Fibroblast of skin of left biceps (primary cell): ENCODE results near the gene SETD1B.
"Not testable (repeated sequence)": the region's sequence is repeated elsewhere in the genome, so short reads cannot be mapped to it uniquely, and the experiment has no call there.

Source experiments
- DNase-seq, 2 experiments: peaks; one replicate each; pipeline ENCODE4 v3.0.0-alpha.2; 2013; ENCODE audit warnings: low read depth in 2 of 2

Gene SETD1B

DNA sequence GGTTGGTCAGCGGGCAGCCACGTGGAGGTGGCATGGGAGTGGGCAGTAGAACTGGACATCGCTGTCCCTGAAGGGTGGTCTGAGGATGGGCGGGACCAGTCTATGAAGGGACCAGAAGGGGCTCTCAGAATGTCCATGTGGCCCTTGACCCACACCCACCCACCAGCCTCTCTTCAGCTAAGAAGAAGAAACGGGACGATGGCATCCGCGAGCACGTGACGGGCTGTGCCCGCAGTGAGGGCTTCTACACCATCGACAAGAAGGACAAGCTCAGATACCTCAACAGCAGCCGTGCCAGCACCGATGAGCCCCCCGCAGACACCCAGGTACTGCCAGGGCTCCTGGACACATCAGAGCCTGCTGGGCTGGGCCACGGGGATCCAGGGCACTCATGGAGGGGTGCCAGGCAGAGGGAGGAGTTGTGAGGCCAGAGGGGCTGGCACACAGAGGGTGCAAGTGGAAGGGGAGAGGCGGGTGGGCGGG lies 21.3 kb downstream of the SETD1B start:
- no peak for DNase-seq

DNA sequence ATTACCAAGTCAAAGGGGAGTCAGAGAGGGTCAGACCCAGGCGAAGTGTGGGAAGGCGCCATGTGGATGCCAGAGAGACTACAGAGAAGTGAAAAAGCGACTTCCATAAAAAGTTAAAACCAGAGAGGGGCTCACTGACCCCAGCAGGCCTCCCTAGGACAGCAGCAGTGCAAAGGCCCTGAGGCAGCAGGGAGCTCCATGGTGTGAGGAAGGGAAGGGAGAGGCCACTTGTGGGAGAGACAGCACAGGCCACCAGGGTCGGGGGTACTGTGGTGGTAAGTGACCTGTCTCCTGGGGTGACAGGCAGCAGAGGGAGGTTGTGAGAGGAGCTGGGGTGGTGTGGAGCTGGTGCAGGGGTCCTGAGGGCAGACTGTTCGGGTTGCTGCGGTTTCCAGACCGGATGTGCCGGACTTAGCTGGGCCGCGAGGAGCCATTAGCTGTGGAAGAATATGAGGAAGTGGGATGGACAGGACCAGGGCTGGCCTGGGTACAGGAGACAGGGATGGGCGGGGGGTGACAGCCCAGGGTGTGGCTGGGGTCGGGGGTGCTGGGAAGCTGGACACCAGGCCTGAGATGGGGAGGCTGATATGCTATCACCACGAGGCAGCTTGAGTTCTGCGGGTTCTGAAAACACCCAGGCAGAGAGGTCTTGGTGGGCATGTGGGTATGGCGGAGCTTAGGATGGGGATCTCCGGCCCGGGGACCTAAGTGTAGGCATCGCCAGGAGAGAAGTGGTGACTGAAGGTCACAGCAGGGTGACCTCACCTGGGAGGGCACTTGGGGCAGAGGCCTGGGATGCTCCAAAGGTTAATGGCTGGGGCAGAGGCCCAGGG lies 22.7 kb downstream of the SETD1B start:
- DNase-seq, result no peak

DNA sequence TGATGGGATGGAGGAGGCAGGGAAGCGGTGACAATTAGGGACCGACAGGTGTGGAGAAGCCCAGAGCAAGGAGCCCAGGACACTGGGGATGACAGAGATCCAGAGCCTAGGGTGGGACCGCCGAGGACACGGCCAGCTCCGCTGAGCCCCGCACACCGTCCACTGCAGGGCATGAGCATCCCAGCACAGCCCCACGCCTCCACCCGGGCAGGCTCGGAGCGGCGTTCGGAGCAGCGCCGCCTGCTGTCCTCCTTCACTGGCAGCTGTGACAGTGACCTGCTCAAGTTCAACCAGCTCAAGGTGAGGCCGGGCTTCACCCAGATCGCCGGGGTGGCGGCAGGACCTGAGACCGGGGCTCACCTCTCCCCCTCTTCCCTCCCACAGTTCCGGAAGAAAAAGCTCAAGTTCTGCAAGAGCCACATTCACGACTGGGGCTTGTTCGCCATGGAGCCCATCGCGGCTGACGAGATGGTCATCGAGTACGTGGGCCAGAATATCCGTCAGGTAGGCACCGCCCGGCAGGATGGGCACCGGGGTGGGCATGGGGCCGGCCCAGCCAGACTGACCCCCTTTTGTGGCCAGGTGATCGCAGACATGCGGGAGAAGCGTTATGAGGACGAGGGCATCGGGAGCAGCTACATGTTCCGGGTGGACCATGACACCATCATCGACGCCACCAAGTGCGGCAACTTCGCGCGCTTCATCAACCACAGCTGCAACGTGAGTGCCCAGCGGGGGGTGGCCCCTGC lies 23.7 kb downstream of the SETD1B start:
- no peak for DNase-seq

- DNase-seq, result no peak
These were observed 24.5 kb downstream of the SETD1B start for GRCh38 chr12:121828306-121828705.

- no peak for DNase-seq
These were observed 25.0 kb downstream of the SETD1B start for GRCh38 chr12:121828826-121829225.

- DNase-seq, result no peak
These were observed 25.6 kb downstream of the SETD1B start for GRCh38 chr12:121829250-121829918.

- no peak for DNase-seq
These were observed 26.3 kb downstream of the SETD1B start for GRCh38 chr12:121830134-121830533.

GRCh38 chr12:121830588-121831265 lies 26.9 kb downstream of the SETD1B start:
- no peak for DNase-seq

GRCh38 chr12:121831571-121832245 lies 27.9 kb downstream of the SETD1B start:
- DNase-seq, result no peak

DNA sequence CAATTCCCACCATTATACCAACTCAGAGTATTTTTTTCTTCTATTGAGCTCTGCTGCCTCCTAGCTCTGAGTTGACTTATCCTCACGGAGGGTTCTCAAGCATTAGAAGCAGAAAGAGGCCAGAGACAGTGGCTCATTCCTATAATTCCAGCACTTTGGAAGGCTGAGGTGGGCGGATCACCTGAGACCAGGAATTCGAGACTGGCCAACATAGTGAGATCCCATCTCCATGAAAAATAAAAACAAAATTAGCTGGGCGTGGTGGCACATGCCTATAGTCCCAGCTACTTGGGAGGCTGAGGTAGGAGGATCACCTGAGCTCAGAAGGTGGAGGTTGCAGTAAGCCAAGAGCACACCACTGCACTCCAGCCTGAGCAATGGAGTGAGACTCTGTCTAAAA lies 33.9 kb downstream of the SETD1B start:
- no peak for DNase-seq

DNA sequence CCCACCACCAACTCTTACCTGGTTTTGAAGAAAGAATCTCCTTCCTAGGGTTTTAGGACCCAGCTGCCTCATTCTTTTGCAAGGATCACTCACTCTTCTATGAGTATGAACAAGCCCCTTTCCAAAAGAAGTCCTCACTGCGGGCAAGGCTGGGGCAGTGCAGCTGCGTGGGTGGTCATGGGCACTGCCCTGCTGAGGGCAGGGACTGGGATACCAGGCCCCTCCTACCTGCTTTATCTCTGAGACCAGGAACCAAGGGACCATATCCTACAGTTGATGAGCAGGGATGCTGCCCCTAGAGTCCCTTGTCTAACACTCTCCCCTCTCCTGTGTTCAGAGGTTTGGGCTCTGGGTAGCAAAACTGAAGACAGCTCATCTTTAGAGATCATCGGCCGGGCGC lies 34.3 kb downstream of the SETD1B start:
- DNase-seq, result no peak

GRCh38 chr12:121839106-121839992 lies 35.5 kb downstream of the SETD1B start:
- DNase-seq, result peak; percentile 93

- no peak for DNase-seq
These were observed 36.4 kb downstream of the SETD1B start for GRCh38 chr12:121839993-121840761.

DNA sequence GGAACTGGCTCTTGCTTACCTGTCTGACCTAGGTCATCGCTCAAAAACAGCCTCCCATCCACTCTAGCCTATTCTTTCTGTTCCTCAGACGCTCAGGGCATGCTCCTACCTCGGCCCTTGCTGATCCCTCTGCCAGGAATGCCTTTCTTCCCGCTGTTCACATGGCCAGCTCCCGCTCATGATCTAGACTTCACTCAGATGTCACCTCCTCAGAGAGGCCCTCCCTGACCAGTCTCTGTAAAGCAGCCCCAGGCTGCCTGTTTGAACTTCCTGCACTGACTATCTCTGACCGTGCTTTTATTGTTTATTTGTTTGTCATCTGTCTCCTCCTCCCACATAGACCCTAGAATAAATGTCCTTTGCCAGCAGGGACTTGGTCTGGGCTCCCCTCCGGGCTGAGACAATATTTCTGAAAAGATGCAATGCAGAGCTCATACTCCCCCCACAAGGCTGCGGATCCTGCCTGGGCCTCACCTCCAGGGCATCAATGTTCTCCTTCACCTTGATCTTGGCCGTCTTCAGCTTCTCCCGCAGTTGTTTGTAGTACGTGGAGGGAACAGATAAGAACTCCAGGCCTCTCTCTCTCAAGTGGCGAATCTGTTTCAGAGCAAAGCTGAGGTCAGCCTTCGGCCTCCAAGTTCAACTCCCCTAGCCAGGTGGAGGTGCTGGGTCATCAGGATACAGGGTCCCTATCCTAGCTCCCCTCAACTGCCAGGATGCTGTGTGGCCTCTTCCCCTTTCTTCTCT lies 39.6 kb downstream of the SETD1B start:
- no peak for DNase-seq

GRCh38 chr12:121845701-121846100 lies 41.9 kb downstream of the SETD1B start:
- no peak for DNase-seq

GRCh38 chr12:121849211-121849610 lies 45.4 kb downstream of the SETD1B start:
- DNase-seq, result no peak

- no peak for DNase-seq
These were observed 45.9 kb downstream of the SETD1B start for GRCh38 chr12:121849665-121850064.

DNA sequence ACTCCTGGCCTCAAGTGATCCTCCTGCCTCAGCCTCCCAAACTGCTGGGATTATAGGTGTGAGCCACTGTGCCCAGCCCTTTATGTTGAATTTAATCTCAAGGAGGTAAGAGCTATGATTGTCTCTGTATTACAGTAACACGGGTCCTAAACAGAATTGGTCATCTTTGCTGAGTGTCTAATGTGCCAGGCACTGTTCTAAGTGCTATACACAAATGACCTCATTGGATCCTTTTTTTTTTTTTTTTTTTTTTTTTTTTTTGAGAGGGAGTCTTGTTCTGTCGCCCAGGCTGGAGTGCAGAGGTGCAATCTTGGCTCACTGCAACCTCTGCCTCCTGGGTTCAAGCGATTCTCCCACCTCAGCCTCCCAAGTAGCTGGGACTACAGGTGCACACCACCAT lies 48.6 kb downstream of the SETD1B start:
- not testable (repeated sequence) for DNase-seq
